GM19035 (cell line): ENCODE measurements around the gene FGFR2.
"Not testable (repeated sequence)": the region's sequence is repeated elsewhere in the genome, so short reads cannot be mapped to it uniquely, and the experiment has no call there.

ENCODE experiments used
- ATAC-seq: cut with Tn5 transposase; IDR thresholded peaks from one replicate; pipeline ENCODE4 v1.9.1; 2021; ENCODE audit not compliant: unreplicated experiment

Gene FGFR2

GRCh38 chr10:121525251-121526134 lies 72.8 kb downstream of the FGFR2 start:
- no peak for ATAC-seq

DNA sequence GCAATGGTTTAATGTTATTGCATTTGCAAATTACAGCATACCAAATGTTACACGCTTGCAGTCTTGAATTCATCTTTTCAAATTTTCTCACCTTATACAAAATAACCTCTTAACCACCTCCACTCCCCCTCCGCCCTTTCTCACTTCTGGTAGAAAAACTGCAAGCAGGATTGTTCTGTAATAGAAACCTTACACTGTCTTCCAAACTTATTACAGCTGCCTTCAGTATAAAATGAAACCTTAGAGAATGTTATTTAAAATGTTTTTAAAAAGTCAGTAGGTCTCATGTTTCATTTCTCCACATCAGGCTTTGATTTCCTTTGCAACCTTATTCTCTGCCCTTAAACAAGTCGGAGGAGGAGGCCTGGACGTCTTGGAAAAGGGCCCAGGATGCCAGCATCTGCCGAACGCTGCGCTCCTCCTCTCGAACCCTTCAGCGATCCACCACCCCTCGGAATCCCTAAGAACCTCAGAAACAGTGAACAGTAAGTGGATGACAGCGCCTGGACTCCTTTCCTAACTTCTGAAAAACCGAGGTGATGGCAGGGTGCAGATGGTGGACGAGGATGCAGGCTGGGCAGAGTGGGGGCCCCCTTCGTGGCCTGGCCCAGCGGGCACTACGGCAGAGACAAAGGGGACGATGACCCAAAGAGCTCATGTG lies 74.0 kb downstream of the FGFR2 start:
- ATAC-seq, result no peak

DNA sequence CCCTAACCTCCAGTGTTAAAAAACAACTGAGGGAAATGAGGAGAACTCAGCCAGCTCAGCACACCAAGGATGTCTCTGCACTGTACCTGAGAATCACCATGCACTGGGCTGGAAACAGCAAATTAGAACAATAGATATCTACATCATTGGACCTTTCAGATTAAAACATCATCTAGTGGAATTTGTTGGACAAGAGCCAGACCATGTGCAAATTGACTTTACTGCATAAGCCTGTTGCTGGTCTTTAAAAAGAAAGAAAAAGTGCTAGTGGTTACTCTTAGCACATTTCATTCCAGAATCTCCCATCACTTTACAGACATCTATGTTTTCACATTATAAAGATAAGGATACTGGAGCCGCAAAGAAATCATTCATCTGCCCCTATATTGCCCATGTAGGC lies 75.4 kb downstream of the FGFR2 start:
- no peak for ATAC-seq

DNA sequence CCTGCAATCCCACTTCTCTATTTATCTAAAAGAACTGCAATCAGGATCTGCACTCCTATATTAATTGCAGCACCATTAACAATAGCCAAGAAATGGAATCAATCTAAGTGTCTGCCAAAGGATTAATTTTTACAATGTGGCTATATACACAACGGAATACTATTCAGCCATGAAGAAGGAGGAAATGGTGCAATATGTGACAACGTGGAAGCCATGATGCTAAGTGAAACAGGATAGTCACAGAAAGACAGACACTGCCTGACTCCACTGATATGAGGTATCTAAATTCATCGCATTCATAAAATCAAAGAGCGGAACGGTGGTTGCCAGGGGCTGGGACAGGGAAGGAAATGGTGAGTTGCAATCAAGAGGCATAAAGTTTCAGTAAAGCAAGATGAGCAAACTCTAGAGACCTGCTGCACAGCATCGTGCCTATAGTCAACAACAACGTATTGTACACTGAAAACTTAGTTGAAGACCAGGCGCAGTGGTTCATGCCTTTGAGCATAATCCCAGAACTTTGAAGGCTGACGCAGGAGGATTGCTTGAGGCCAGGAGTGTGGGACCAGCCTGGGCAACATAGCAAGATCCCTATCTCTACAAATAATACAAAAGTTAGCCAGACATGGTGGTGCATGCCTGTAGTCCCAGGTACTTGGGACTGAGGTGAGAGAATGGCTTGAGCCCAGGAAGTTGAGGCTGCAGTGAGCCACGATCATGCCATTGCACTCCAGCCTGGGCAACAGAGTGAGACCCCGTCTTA lies 76.3 kb downstream of the FGFR2 start:
- no peak for ATAC-seq

DNA sequence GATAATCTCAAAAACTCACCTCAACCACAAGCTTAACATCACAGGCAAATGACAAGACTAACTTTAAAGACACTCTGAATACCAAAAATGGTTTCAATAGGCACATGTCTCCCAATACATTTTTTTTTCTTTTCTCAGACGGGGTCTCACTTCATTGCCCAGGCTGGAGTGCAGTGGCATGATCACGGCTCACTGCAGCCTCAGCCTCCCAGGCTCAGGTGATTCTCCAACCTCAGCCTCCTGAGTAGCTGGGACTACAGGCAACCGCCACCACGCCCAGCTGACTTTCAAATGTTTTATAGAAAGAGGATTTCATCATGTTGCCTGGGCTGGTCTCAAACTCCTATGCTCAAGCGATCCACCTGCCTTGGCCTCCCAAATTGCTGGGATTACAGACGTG lies 77.7 kb downstream of the FGFR2 start:
- ATAC-seq, result not testable (repeated sequence)

DNA sequence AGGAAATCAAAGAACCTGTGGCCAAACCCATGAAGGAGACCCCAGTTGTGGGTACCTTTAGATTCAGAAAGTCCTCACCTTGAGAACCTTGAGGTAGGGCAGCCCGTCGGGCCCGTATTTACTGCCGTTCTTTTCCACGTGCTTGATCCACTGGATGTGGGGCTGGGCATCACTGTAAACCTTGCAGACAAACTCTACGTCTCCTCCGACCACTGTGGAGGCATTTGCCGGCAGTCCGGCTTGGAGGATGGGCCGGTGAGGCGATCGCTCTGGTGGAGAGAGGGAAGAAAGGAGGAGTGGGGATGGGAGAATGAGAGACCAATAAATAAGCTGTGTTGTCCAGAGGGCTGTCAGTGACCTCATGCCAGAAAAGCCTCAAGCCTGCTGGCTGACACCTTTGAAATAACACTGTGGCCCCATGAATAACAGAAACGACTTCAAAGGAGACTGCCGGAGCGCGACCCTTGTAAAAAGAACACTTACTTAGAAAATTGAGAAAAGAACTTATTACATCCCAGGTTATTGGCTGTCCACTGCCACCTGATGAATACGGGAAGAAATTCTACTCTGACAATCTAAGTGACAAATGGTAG lies 78.2 kb downstream of the FGFR2 start:
- ATAC-seq, result no peak

GRCh38 chr10:121519411-121519810 lies 78.8 kb downstream of the FGFR2 start:
- no peak for ATAC-seq

DNA sequence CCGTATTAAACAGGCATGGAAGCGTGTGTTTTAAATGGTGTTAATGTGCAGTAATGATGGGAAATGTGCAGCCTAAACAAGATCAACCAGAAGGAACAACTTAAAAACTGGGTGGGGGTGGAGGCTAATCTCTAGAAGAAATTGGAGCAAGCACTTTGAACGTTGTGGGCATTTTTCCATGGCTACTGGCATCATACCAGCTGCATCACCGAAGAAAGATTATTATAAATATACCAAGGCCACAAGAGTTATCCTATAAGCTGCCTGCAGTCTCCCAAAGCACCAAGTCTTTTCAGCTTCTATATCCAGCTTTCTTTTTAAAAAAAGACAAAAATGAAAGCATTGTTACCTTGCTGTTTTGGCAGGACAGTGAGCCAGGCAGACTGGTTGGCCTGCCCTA lies 79.9 kb downstream of the FGFR2 start:
- ATAC-seq, result no peak

- ATAC-seq, result no peak
Observed at GRCh38 chr10:121516093-121516865, 82.0 kb downstream of the FGFR2 start.

GRCh38 chr10:121514141-121514865 lies 83.9 kb downstream of the FGFR2 start:
- ATAC-seq, result no peak

- no peak for ATAC-seq
Observed at GRCh38 chr10:121511943-121512342, 86.3 kb downstream of the FGFR2 start.

DNA sequence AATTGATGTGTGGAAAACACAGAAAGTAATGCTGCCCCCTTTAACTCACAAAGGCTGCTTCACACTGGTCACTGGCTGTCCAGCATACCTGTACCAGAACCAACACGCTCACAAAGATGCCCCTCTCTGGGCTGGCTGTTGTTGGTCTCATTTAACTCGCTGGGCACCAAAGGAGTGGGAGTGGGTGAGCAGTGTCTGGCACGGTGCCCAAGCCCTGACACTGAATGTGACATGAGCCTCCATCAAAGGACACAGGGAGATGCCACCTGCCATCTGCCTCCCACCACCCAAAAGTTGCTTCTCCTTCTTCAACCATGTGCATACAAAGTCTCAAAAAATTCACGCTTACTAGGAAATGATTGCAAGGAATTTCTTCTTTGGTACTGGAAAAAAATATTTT lies 86.8 kb downstream of the FGFR2 start:
- no peak for ATAC-seq

DNA sequence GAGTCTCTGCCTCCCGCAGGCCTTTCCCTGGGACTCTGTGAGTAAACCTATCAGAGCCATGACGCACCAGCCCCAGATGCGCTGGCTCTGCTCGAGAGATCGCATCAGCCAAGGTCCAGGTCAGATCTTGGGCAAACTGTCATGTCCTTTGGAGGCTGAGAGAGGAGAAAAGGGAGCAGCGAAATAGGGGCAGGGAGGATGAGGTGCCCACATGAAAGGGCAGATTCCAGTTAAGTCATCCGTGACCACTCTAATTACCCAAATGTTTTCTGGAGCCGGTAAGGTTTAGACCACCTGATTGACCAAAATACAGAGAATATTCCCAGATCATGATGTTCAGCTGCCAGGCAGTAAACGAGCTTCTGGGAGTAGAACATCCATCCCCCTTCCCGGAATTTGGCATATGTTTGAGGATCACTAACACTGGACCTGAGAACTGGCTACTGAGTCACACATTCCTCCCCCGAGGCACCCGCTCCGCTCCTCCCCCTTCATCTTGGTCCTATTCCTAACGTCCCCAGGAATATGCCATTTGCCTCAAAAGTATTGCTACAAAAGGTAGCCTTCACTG lies 88.0 kb downstream of the FGFR2 start:
- no peak for ATAC-seq

- ATAC-seq, result no peak
Observed at GRCh38 chr10:121509796-121510195, 88.4 kb downstream of the FGFR2 start.

DNA sequence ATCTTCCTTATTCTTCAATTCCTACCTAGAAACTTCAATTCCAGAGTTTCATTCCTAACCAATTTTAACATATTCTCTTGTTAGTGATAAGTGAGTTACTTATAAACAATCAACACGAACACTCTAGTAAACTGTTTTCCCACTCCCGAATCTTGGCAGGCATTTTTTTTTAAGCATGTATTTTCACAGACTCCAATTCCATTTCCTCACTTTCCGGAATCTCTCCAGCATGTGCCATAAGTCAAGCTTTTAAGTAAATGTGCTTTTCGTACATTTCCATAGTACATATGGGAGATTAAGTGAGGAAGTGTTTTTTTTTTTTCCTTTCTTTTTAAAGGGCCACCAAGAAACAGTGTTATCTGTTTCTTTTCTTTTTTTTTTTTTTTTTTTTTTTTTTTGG lies 89.1 kb downstream of the FGFR2 start:
- no peak for ATAC-seq

GRCh38 chr10:121503587-121504051 lies 94.6 kb downstream of the FGFR2 start:
- ATAC-seq, result no peak

- ATAC-seq, result no peak
Observed at GRCh38 chr10:121501796-121502195, 96.4 kb downstream of the FGFR2 start.

DNA sequence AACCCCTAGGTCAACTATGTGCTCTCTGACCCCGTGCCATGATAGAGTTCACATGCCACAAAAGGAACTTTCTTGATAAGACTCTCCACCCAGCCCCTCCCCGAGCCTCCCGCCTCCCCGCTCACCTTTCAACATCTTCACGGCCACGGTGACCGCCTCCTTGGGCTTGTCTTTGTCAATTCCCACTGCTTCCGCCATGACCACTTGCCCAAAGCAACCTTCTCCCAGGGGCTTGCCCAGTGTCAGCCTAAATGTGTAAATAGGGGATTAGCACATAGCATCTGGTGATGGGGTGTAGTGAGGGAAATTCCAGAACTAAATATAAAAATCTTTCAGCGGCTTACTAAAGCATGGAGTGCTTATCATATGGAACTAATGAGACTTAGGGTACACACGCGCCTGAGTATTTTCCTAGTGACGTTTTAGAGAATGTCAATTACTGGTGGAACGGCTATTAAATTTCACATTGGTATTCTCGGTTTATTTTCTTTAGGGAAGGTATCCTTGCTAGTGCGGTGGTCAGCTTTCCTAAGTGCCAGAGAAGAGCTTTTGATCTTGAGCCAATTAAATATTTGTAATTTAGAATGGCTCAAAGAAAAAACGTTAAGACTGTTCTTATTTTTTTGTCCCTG lies 97.4 kb downstream of the FGFR2 start:
- no peak for ATAC-seq
